SK-N-MC (cell line): ENCODE measurements around the gene METTL27.

Experiments
- EZH2 ChIP-seq: fragments of 200-600 bp; sonication (generic); IDR thresholded peaks from one replicate; pipeline ENCODE4 v1.6.1; 2017; ENCODE audit warnings: antibody characterized with exemption
- FOXP2 ChIP-seq: optimal IDR thresholded peaks from 2 replicates; pipeline ENCODE3; 2011; ENCODE audit warnings: mild to moderate bottlenecking, moderate library complexity; ENCODE audit not compliant: insufficient read depth; ENCODE audit errors: extremely low read length, control extremely low read depth
- POLR2AphosphoS5 ChIP-seq: IDR thresholded peaks from 2 replicates; pipeline ENCODE4 v1.6.1; 2012; ENCODE audit warnings: mild to moderate bottlenecking, low read depth, low read length, borderline replicate concordance

DNA sequence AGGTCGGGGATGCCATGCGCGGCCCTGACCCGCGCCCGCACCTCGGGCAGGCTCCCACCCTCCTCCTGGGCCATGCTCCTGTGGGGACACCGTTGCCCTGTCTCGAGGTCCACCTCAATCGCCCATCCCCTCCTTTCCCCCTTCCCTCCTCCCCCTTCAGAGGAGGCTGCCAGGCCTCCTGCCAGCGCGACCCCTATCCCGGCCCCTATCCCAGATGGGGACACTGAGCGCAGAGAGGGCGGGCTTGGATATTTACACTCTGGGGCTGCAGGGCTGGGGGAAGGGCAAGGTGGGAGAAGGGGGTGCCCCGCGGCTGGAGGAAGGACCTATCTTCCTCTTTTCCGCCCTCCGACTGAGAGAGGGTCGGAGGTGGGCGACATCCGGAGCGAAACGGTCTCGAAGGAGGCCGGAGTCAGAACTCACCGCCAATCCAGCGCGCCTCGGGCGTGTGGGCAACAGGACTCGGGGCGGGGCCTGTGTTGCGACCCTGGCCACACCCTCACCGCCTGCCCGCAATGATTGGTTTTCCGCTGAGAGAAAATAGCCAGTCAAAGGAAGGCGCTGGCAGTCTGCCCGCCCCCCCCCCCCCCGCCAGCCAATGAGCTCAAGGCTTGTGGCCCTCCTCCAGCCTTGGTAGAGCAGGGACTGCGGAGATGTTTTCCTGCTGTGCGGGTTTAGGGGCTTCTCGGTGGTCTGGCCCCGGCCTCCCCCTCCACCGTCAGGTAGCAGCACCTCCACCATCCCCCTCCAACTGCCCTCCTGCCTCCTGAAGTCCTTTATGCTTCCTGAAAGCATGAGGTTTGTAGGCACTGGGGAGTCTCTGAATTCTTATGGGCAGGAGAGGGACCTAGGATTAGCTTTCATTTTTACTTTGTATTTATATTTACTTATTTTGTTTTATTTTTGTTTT is at the start of gene METTL27:
- TF ChIP-seq POLR2AphosphoS5 (peak; percentile 82), EZH2 (no peak), FOXP2 (peak; percentile 64)
